IMR-90 (cell line): ENCODE data around the gene SLC18A3.

Experiments used
- CHD1 ChIP-seq: IDR thresholded peaks from 2 replicates; pipeline ENCODE4 v1.6.1; 2012; ENCODE audit warnings: low read depth, low read length, improper control_type of control experiment
- RFX5 ChIP-seq: IDR thresholded peaks from 2 replicates; pipeline ENCODE4 v1.8.0; 2012; ENCODE audit warnings: low read depth, mild to moderate bottlenecking, low read length, moderate library complexity
- TF ChIP-seq, protein P1 (sequence below): conservative IDR thresholded peaks from 2 replicates; pipeline ENCODE4 v1.5.1; 2012; ENCODE audit warnings: mild to moderate bottlenecking, low read depth, low read length, improper control_type of control experiment

DNA sequence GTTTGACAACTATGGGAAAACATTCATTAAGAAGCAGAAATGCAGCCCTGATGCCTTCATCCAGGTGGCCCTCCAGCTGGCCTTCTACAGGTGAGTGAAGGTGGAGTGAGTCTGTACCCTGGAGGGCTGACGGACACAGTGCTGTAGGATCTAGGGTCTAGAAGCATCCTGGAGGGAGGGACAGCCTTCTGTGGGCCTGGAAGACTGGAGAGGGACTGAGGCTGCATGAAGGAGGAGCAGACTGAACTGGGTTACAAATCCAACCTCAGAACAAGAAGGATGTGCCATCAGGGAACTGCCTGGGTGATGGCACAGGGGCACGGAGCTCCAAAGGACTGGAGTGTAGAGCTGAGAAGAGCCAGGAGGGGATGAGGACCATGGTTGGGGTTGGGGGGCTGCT lies 41.8 kb downstream of the SLC18A3 start:
- no peak for TF ChIP-seq RFX5
- TF ChIP-seq, protein P1, sequence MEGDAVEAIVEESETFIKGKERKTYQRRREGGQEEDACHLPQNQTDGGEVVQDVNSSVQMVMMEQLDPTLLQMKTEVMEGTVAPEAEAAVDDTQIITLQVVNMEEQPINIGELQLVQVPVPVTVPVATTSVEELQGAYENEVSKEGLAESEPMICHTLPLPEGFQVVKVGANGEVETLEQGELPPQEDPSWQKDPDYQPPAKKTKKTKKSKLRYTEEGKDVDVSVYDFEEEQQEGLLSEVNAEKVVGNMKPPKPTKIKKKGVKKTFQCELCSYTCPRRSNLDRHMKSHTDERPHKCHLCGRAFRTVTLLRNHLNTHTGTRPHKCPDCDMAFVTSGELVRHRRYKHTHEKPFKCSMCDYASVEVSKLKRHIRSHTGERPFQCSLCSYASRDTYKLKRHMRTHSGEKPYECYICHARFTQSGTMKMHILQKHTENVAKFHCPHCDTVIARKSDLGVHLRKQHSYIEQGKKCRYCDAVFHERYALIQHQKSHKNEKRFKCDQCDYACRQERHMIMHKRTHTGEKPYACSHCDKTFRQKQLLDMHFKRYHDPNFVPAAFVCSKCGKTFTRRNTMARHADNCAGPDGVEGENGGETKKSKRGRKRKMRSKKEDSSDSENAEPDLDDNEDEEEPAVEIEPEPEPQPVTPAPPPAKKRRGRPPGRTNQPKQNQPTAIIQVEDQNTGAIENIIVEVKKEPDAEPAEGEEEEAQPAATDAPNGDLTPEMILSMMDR, result no peak
- TF ChIP-seq CHD1, result no peak
